Body of pancreas (tissue), 4 donors: ENCODE data around the gene TRAF5.

Source experiments
- POLR2A ChIP-seq, 3 donors: fragments of 450-650 bp; IDR thresholded peaks; one replicate each; pipeline ENCODE4 v1.6.1; 2016; ENCODE audit warnings: antibody characterized with exemption in 3 of 3, mild to moderate bottlenecking in 2 of 3
- TF ChIP-seq, protein P1 (sequence below), 7 experiments: fragments of 450-650 bp in 4 of 7; fragments of 200-600 bp in 3 of 7; sonication (generic) in 3 of 7; IDR thresholded peaks; one replicate each; pipeline ENCODE4 v1.5.1; 2016 to 2019; ENCODE audit warnings: antibody characterized with exemption in 7 of 7

DNA sequence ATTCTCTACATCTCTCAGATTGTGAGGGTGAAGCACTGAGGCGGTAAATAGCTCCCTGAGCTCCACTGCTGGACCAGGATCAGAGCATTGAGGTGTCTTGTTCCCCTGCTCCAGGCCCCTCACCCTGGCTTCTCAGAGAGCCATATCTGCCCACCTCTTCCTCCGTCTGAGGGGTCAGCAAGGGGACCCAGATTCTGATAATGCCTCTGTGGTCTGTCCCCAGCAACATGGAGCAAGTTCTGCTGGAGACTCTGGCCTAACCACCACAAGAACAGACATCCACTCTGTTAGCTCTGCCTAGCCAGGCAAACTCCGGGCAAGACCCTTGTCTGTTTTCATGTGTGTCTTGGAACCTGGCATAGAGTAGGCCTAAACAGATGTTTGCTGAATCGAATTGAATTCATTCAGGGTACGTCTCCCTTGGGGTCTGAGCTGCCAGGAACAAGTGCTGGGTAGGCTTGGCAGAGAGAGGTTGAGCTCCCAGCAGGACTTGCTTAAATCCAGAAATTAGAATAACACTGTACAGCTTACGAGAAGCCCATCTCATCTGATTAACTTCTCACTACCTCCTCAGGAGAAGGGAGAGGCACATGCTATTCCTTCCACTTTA, 2.3 kb downstream of the TRAF5 start:
- TF ChIP-seq, protein P1, sequence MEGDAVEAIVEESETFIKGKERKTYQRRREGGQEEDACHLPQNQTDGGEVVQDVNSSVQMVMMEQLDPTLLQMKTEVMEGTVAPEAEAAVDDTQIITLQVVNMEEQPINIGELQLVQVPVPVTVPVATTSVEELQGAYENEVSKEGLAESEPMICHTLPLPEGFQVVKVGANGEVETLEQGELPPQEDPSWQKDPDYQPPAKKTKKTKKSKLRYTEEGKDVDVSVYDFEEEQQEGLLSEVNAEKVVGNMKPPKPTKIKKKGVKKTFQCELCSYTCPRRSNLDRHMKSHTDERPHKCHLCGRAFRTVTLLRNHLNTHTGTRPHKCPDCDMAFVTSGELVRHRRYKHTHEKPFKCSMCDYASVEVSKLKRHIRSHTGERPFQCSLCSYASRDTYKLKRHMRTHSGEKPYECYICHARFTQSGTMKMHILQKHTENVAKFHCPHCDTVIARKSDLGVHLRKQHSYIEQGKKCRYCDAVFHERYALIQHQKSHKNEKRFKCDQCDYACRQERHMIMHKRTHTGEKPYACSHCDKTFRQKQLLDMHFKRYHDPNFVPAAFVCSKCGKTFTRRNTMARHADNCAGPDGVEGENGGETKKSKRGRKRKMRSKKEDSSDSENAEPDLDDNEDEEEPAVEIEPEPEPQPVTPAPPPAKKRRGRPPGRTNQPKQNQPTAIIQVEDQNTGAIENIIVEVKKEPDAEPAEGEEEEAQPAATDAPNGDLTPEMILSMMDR (IDR thresholded peaks at IDR 0.05) = no peak
- TF ChIP-seq POLR2A (IDR thresholded peaks at IDR 0.05) = no peak
